HUES48 (cell line): ENCODE measurements around the gene MAGEA1.

Experiments
- H3K27ac ChIP-seq: one replicate; pipeline ENCODE4 v1.7.0; 2013; ENCODE audit warnings: low read depth, low read length, inconsistent platforms
- H3K27me3 ChIP-seq: 2 replicates; pipeline ENCODE4 v1.6.1; 2013; ENCODE audit warnings: mild to moderate bottlenecking, low read length; ENCODE audit not compliant: control insufficient read depth, insufficient read depth
- H3K36me3 ChIP-seq: 2 replicates; pipeline ENCODE4 v1.6.1; 2013; ENCODE audit warnings: low read length; ENCODE audit not compliant: control insufficient read depth, insufficient read depth
- H3K4me1 ChIP-seq: 2 replicates; pipeline ENCODE4 v1.6.1; 2013; ENCODE audit warnings: mild to moderate bottlenecking, low read length; ENCODE audit not compliant: control insufficient read depth, insufficient read depth
- H3K4me3 ChIP-seq: 2 replicates; pipeline ENCODE4 v1.5.1; 2013; ENCODE audit warnings: mild to moderate bottlenecking, low read depth, low read length
- H3K9ac ChIP-seq: 2 replicates; pipeline ENCODE4 v1.6.1; 2013; ENCODE audit warnings: mild to moderate bottlenecking, low read depth, low read length, moderate library complexity
- H3K9me3 ChIP-seq: 2 replicates; pipeline ENCODE4 v1.6.1; 2013; ENCODE audit warnings: low read length; ENCODE audit not compliant: control insufficient read depth, insufficient read depth

MAGEA1 gene

GRCh38 chrX:153184787-153185186 is 5.7 kb downstream of the MAGEA1 start:
- Histone ChIP-seq H3K27me3 (no peaks in the 10 kb centered on the region), H3K27ac (no peak overlapping the region), H3K36me3 (no peaks in the 10 kb centered on the region), H3K4me1 (no peaks in the 10 kb centered on the region), H3K9ac (no peak overlapping the region), H3K9me3 (peaks cover 47% of the 10 kb centered on the region), H3K4me3 (no peak overlapping the region)

GRCh38 chrX:153190381-153190780 is 11.3 kb downstream of the MAGEA1 start:
- no peak overlapping the region for H3K4me3 ChIP-seq
- H3K27me3 ChIP-seq, result no peaks in the 10 kb centered on the region
- H3K9me3 ChIP-seq, result peaks cover 49% of the 10 kb centered on the region
- no peaks in the 10 kb centered on the region for H3K4me1 ChIP-seq
- no peaks in the 10 kb centered on the region for H3K36me3 ChIP-seq
- no peak overlapping the region for H3K9ac ChIP-seq
- H3K27ac ChIP-seq, result no peak overlapping the region

GRCh38 chrX:153200462-153200861 is 21.4 kb downstream of the MAGEA1 start:
- Histone ChIP-seq H3K36me3 (no peaks in the 10 kb centered on the region), H3K27me3 (no peaks in the 10 kb centered on the region), H3K9ac (no peak overlapping the region), H3K27ac (no peak overlapping the region), H3K4me3 (no peak overlapping the region), H3K9me3 (peaks cover 49% of the 10 kb centered on the region), H3K4me1 (no peaks in the 10 kb centered on the region)

GRCh38 chrX:153206425-153207046 is 27.5 kb downstream of the MAGEA1 start:
- H3K9ac ChIP-seq, result no peak overlapping the region
- no peaks in the 10 kb centered on the region for H3K36me3 ChIP-seq
- no peaks in the 10 kb centered on the region for H3K27me3 ChIP-seq
- H3K4me3 ChIP-seq, result no peak overlapping the region
- no peaks in the 10 kb centered on the region for H3K4me1 ChIP-seq
- H3K27ac ChIP-seq, result no peak overlapping the region
- H3K9me3 ChIP-seq, result peaks cover 44% of the 10 kb centered on the region

GRCh38 chrX:153209347-153209746 is 30.3 kb downstream of the MAGEA1 start:
- H3K9ac ChIP-seq, result no peak overlapping the region
- H3K36me3 ChIP-seq, result no peaks in the 10 kb centered on the region
- H3K4me3 ChIP-seq, result no peak overlapping the region
- no peaks in the 10 kb centered on the region for H3K27me3 ChIP-seq
- no peak overlapping the region for H3K27ac ChIP-seq
- H3K4me1 ChIP-seq, result no peaks in the 10 kb centered on the region
- peaks cover 50% of the 10 kb centered on the region for H3K9me3 ChIP-seq

- no peak overlapping the region for H3K9ac ChIP-seq
- no peak overlapping the region for H3K27ac ChIP-seq
- H3K4me3 ChIP-seq, result no peak overlapping the region
- H3K27me3 ChIP-seq, result no peaks in the 10 kb centered on the region
- no peaks in the 10 kb centered on the region for H3K36me3 ChIP-seq
- H3K4me1 ChIP-seq, result no peaks in the 10 kb centered on the region
- peaks cover 43% of the 10 kb centered on the region for H3K9me3 ChIP-seq
Observed at GRCh38 chrX:153214934-153215333, 35.9 kb downstream of the MAGEA1 start.

GRCh38 chrX:153216926-153217325 is 37.8 kb downstream of the MAGEA1 start:
- no peaks in the 10 kb centered on the region for H3K4me1 ChIP-seq
- H3K27ac ChIP-seq, result no peak overlapping the region
- H3K9me3 ChIP-seq, result peaks cover 46% of the 10 kb centered on the region
- H3K4me3 ChIP-seq, result no peak overlapping the region
- H3K27me3 ChIP-seq, result no peaks in the 10 kb centered on the region
- H3K9ac ChIP-seq, result no peak overlapping the region
- H3K36me3 ChIP-seq, result no peaks in the 10 kb centered on the region

GRCh38 chrX:153225438-153226098 is 46.5 kb downstream of the MAGEA1 start:
- H3K27ac ChIP-seq, result no peak overlapping the region
- no peaks in the 10 kb centered on the region for H3K36me3 ChIP-seq
- H3K4me3 ChIP-seq, result no peak overlapping the region
- H3K4me1 ChIP-seq, result peaks cover 2% of the 10 kb centered on the region; the same call in 1 of the 2 replicates
- H3K9me3 ChIP-seq, result peaks cover 52% of the 10 kb centered on the region
- H3K27me3 ChIP-seq, result no peaks in the 10 kb centered on the region
- H3K9ac ChIP-seq, result no peak overlapping the region

- Histone ChIP-seq H3K27me3 (no peaks in the 10 kb centered on the region), H3K4me3 (peak overlapping the region; percentile 59), H3K9me3 (peaks cover 52% of the 10 kb centered on the region), H3K36me3 (no peaks in the 10 kb centered on the region), H3K27ac (no peak overlapping the region), H3K9ac (no peak overlapping the region), H3K4me1 (peaks cover 2% of the 10 kb centered on the region; the same call in 1 of the 2 replicates)
Observed at GRCh38 chrX:153226344-153227185, 47.5 kb downstream of the MAGEA1 start.
